ENCODE results near the gene APC2.
A peak's percentile ranks its signal among the peaks of the same experiment; 100 is the strongest.
"Not testable (repeated sequence)": the region's sequence is repeated elsewhere in the genome, so short reads cannot be mapped to it uniquely, and the experiment has no call there.

The APC2 gene

DNA sequence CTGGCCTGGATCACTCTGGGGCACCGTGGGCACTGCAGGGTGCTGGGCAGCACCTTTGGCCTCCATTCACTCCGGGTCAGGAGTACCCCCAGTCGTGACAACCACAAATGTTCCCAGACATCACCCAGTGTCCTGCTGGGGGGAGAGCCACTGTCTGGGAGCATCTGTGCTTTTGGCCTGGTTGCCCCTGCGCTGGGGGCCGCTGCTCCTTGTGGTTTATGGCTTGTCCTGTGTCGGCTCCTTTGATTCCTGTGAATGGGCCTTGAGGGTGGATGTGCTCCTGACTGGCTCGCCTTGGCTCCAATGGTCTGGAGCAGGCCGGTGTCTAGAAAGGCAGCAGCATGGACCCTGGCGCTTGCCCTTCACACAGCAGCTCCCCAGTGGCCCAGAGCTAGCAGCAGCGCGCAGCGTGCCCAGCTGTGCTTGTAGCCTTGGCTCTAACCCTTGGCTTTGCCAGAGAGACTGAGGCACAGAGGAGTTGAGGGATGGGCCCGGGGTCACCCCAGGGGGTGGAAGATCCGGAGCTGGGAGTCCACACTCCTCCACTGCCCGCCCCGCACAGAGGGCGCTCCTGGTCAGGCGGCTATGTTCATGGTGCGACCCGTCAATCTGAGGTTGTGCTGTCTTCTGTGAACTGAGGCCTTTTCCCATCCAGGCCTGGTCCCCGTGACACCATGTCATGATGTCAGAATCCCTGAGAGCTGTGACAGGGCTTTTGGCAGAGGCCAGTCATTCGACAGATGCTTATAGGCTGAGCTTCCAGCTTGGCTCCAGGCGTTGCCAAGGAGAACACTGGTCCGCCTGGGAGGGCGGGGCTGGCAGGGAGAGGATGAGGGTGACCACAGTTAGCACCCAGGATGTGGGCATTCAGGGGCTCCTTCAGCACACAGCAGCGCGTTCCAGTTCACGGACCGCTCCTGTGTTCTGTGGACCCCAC, 38.4 kb upstream of the APC2 start:
- no peaks in the 10 kb centered on the region for H3K9me3 Mint-ChIP-seq
- no peaks in the 10 kb centered on the region for H3K27me3 Mint-ChIP-seq
- H3K27ac Mint-ChIP-seq: peak overlapping the region; percentile 86
- H3K4me1 Mint-ChIP-seq (ENCODE audit: low read depth): peaks cover 79% of the 10 kb centered on the region
- H3K36me3 Mint-ChIP-seq (ENCODE audit: low read depth): peaks cover 24% of the 10 kb centered on the region
- H3K4me3 Mint-ChIP-seq: peak overlapping the region; percentile 37

DNA sequence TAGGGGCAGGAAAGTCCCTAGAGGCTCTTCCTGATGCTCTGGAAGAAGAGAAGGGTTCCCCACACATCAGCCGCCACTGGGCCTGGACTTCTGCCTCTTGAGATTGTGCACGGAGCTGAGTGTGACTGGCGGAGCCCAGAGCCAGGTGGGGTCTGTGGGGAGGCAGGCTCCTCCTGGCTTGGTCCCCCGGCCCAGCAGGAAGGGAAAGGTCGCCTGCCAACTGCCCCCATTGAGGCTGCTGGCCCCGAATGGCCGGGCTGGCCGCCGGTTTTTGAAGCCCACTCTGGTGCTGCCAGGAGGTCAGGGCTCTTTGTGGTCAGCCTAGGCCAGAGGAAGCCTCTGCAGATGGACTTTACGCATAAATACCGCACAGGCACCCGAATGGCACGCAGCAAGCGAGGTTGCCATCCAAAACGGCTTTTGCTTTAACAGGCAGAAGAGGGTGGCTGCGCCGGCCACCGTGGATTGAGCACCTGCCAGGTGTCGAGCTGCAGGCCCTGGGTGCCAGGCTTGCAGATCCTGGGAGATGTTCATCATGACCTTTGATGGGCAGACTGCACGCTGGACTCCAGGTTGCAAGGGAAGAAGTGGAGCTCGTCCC, 37.5 kb upstream of the APC2 start:
- H3K4me3 Mint-ChIP-seq: peak overlapping the region; percentile 37
- H3K27ac Mint-ChIP-seq: no peak overlapping the region
- no peaks in the 10 kb centered on the region for H3K9me3 Mint-ChIP-seq
- H3K36me3 Mint-ChIP-seq (ENCODE audit: low read depth): peaks cover 30% of the 10 kb centered on the region
- H3K4me1 Mint-ChIP-seq (ENCODE audit: low read depth): peaks cover 83% of the 10 kb centered on the region
- no peaks in the 10 kb centered on the region for H3K27me3 Mint-ChIP-seq

DNA sequence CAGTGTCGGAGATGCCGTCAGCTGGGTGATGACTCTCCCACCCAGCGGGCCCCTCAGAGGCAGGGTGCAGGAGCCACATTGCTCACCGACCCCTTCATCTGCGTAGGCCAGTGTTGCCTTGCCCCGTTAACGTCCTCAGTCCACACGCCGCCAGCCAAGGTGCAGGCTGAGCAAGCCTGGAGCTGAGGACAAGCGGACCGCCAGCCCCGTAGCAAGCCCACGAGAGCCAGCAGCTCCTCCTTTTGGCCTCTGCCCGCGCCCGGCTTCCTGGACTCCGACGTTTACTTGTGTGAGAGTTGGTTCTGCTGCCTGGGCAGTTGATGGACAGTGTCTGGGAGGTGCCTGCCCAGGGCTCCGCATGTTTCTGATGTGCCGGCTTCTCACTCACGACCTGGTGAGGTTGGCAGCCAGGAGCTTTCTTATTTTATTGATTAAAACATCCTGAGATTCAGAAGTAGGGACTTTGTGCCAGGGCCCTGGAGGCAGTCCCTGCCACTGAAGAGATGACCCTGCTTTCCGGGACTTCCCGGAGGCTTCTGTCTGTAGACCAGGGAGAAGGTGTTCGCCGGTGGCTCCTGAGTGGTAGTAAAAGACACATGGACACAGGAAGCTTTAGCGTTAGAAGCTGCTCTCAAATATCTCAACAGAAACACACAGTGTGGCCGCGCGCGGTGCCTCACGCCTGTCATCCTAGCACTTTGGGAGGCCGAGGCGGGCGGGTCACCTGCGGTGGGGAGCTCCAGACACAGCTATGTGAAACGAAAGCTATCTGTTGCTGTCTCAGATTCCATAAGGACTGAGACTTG, 36.7 kb upstream of the APC2 start:
- Mint-ChIP-seq H3K27ac (peak overlapping the region; percentile 59), H3K4me3 (no peak overlapping the region), H3K27me3 (no peaks in the 10 kb centered on the region), H3K4me1 (ENCODE audit: low read depth) (peaks cover 85% of the 10 kb centered on the region), H3K9me3 (no peaks in the 10 kb centered on the region), H3K36me3 (ENCODE audit: low read depth) (peaks cover 35% of the 10 kb centered on the region)

- Mint-ChIP-seq H3K4me1 (ENCODE audit: low read depth) (peaks cover 60% of the 10 kb centered on the region), H3K36me3 (ENCODE audit: low read depth) (peaks cover 38% of the 10 kb centered on the region)
Measured at GRCh38 chr19:1416014-1416841, 33.7 kb upstream of the APC2 start.

GRCh38 chr19:1417145-1417544, 32.8 kb upstream of the APC2 start:
- Mint-ChIP-seq H3K36me3 (ENCODE audit: low read depth) (peaks cover 44% of the 10 kb centered on the region), H3K9me3 (no peaks in the 10 kb centered on the region), H3K4me1 (ENCODE audit: low read depth) (peaks cover 51% of the 10 kb centered on the region), H3K4me3 (no peak overlapping the region), H3K27ac (peak overlapping the region; percentile 52), H3K27me3 (no peaks in the 10 kb centered on the region)

More at GRCh38 chr19:1416014-1416841, 33.7 kb upstream of the APC2 start:
- Mint-ChIP-seq H3K4me3 (peak overlapping the region; percentile 47), H3K27me3 (no peaks in the 10 kb centered on the region), H3K9me3 (no peaks in the 10 kb centered on the region), H3K27ac (peak overlapping the region; percentile 80)

DNA sequence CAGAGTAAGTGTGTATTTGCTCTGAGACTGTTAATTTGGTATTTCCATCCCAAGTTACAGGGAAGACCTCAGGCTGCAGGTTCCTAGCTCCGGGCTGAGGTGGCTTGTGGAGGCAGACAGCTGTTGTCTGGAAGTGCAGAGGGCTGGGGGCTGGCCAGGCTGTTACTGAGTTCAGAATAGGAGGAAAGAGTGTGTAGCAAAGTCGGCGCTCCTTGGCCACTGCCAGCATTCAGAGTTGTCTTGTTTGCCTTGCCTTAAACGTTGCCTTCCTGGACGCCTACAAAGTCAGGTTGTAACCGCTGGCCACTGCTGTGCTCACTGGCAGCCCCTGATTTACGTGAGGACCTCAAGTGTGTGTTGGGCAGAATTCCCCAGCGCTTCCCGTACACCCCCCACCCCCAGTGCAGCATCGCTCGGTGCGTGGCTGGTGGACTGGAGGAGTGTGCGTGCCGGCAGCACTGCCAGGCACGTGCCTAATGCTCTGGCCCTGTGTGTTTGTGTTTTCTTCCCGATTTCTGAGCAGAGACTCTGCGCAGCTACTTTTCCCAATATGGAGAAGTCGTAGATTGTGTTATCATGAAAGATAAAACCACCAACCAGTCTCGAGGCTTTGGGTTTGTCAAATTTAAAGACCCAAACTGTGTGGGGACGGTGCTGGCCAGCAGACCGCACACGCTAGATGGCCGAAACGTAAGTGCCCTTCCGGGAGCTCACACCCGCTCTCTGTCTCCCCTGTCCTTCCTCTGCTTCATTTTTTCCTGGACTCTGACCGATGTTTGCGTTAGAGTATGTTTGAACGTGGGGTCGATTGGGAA, 32.0 kb upstream of the APC2 start:
- no peaks in the 10 kb centered on the region for H3K9me3 Mint-ChIP-seq
- peaks cover 52% of the 10 kb centered on the region for H3K36me3 Mint-ChIP-seq (ENCODE audit: low read depth)
- H3K4me1 Mint-ChIP-seq (ENCODE audit: low read depth): peaks cover 43% of the 10 kb centered on the region
- H3K27ac Mint-ChIP-seq: peak overlapping the region; percentile 52
- H3K4me3 Mint-ChIP-seq: no peak overlapping the region
- no peaks in the 10 kb centered on the region for H3K27me3 Mint-ChIP-seq

DNA sequence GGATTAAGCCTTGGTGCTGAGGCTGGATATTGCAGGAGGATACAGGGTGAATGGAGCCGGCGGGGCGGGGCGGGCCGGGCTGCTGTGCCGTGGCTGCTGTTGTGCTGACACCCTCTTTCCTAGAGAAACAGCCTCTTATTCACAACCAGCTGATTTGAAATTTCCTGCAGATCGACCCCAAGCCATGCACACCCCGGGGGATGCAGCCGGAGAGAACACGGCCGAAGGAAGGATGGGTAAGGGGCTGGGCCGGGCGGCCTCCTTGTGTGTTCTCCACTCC, 31.5 kb upstream of the APC2 start:
- H3K36me3 Mint-ChIP-seq (ENCODE audit: low read depth): peaks cover 57% of the 10 kb centered on the region
- H3K27ac Mint-ChIP-seq: no peak overlapping the region
- no peaks in the 10 kb centered on the region for H3K9me3 Mint-ChIP-seq
- H3K4me3 Mint-ChIP-seq: no peak overlapping the region
- peaks cover 38% of the 10 kb centered on the region for H3K4me1 Mint-ChIP-seq (ENCODE audit: low read depth)
- H3K27me3 Mint-ChIP-seq: no peaks in the 10 kb centered on the region

GRCh38 chr19:1418951-1419738, 30.8 kb upstream of the APC2 start:
- no peaks in the 10 kb centered on the region for H3K9me3 Mint-ChIP-seq
- H3K4me3 Mint-ChIP-seq: no peak overlapping the region
- H3K36me3 Mint-ChIP-seq (ENCODE audit: low read depth): peaks cover 60% of the 10 kb centered on the region
- H3K27ac Mint-ChIP-seq: no peak overlapping the region
- peaks cover 31% of the 10 kb centered on the region for H3K4me1 Mint-ChIP-seq (ENCODE audit: low read depth)
- no peaks in the 10 kb centered on the region for H3K27me3 Mint-ChIP-seq

- H3K36me3 Mint-ChIP-seq (ENCODE audit: low read depth): peaks cover 65% of the 10 kb centered on the region
- H3K9me3 Mint-ChIP-seq: not testable (repeated sequence)
Measured at GRCh38 chr19:1420085-1420484, 29.8 kb upstream of the APC2 start.

GRCh38 chr19:1420590-1420989, 29.3 kb upstream of the APC2 start:
- Mint-ChIP-seq H3K9me3 (no peaks in the 10 kb centered on the region), H3K4me1 (ENCODE audit: low read depth) (peaks cover 19% of the 10 kb centered on the region), H3K27me3 (no peaks in the 10 kb centered on the region), H3K27ac (no peak overlapping the region), H3K4me3 (no peak overlapping the region), H3K36me3 (ENCODE audit: low read depth) (peaks cover 67% of the 10 kb centered on the region)

More at GRCh38 chr19:1420085-1420484, 29.8 kb upstream of the APC2 start:
- peaks cover 24% of the 10 kb centered on the region for H3K4me1 Mint-ChIP-seq (ENCODE audit: low read depth)
- H3K27ac Mint-ChIP-seq, H3K4me3 Mint-ChIP-seq, H3K27me3 Mint-ChIP-seq: not testable (repeated sequence)

- Mint-ChIP-seq H3K4me1 (ENCODE audit: low read depth) (peaks cover 11% of the 10 kb centered on the region), H3K4me3 (no peak overlapping the region), H3K9me3 (no peaks in the 10 kb centered on the region), H3K27me3 (no peaks in the 10 kb centered on the region), H3K36me3 (ENCODE audit: low read depth) (peaks cover 70% of the 10 kb centered on the region), H3K27ac (no peak overlapping the region)
Measured at GRCh38 chr19:1421218-1421957, 28.5 kb upstream of the APC2 start.

DNA sequence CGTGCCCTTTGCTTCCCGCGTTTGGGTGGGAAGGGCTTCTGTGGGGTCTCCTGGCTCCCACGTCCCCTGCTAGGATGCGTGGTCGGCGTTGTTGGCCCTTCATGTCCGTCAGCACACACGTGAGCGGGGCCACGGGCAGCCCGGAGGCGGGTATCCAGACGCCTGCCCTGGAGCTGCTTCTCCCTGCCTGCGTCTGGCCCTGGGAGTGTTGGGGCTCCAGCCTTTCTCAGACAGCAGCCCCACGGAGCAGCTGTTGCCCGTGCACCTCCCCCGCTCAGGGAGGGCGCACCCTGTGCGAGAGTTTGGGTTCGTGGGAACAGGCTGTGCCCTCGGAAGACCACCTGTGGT, 28.0 kb upstream of the APC2 start:
- Mint-ChIP-seq H3K4me3 (no peak overlapping the region), H3K9me3 (no peaks in the 10 kb centered on the region), H3K36me3 (ENCODE audit: low read depth) (peaks cover 69% of the 10 kb centered on the region), H3K27me3 (no peaks in the 10 kb centered on the region), H3K4me1 (ENCODE audit: low read depth) (peaks cover 7% of the 10 kb centered on the region), H3K27ac (no peak overlapping the region)

DNA sequence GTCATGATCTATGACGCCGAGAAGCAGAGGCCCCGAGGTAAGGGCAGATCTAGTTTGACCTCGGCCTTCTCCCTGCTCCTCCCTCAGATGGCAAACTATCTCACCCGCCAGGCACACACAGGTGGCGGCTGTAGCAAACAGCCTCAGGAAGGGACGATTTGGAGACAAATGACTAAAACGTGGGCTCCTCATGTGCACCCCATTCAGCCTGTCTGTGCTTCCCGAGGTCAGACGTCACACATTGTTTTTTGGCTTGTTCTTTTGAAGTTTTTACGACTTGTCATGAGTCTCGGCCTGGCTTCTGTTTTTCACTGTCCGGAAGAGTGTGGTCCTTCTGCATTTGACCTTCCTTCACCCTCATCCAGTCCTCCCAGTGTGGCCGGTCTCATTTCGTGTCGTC, 27.6 kb upstream of the APC2 start:
- H3K4me3 Mint-ChIP-seq: no peak overlapping the region
- H3K9me3 Mint-ChIP-seq: no peaks in the 10 kb centered on the region
- H3K27me3 Mint-ChIP-seq: no peaks in the 10 kb centered on the region
- H3K27ac Mint-ChIP-seq: no peak overlapping the region
- peaks cover 65% of the 10 kb centered on the region for H3K36me3 Mint-ChIP-seq (ENCODE audit: low read depth)
- H3K4me1 Mint-ChIP-seq (ENCODE audit: low read depth): peaks cover 3% of the 10 kb centered on the region

Data from stimulated activated naive CD8-positive, alpha-beta T cell treated with anti-CD3 and anti-CD28 coated beads, Interleukin-15, Interleukin-2, amounts not matched to agents 100 ng/mL and 50 ng/mL, for 24 hours (primary cell).